HepG2 (cell line): Measurements from ENCODE around the gene CENPP. TPM values are rescaled to one million over a fixed set of nuclear protein-coding genes. Genes with fewer than 3 reads are reported as not detected.

Experiments
- AKAP8 ChIP-seq: sonication (generic); formaldehyde crosslinking; IDR thresholded peaks from 2 replicates; pipeline ENCODE4 v1.5.1; 2020; ENCODE audit warnings: mild to moderate bottlenecking, missing genetic modification reagents
- ATM ChIP-seq: fragments of 450-650 bp; IDR thresholded peaks from 2 replicates; pipeline ENCODE4 v1.7.1; 2017; ENCODE audit warnings: mild to moderate bottlenecking, borderline replicate concordance
- CEBPG ChIP-seq: IDR thresholded peaks from 2 replicates; pipeline ENCODE4 v1.6.1; 2016
- FOXJ3 ChIP-seq: sonication (generic); formaldehyde crosslinking; IDR thresholded peaks from 2 replicates; pipeline ENCODE4 v1.4.0; 2020; ENCODE audit warnings: missing genetic modification reagents, mild to moderate bottlenecking, borderline replicate concordance
- HHEX ChIP-seq: IDR thresholded peaks from 2 replicates; pipeline ENCODE4 v1.6.1; 2016; ENCODE audit warnings: control low read depth
- KLF11 ChIP-seq: IDR thresholded peaks from 2 replicates; pipeline ENCODE4 v1.6.1; 2016; ENCODE audit warnings: missing compliant biosample characterization
- KLF15 ChIP-seq: sonication (generic); formaldehyde crosslinking; IDR thresholded peaks from 2 replicates; pipeline ENCODE4 v1.8.1; 2023; ENCODE audit warnings: borderline replicate concordance, mild to moderate bottlenecking, inconsistent platforms, missing genetic modification reagents, mixed read lengths
- NCOR1 ChIP-seq: fragments of 200-600 bp; sonication (generic); IDR thresholded peaks from 2 replicates; pipeline ENCODE4 v1.7.0; 2017; ENCODE audit warnings: antibody characterized with exemption, low read length, borderline replicate concordance
- NFE2L2 ChIP-seq: fragments of 150-350 bp; IDR thresholded peaks from 2 replicates; pipeline ENCODE4 v1.6.1; 2014; ENCODE audit warnings: low read length
- NKX3-1 ChIP-seq: sonication (generic); formaldehyde crosslinking; IDR thresholded peaks from 2 replicates; pipeline ENCODE4 v1.5.0; 2020; ENCODE audit warnings: missing genetic modification reagents
- NRL ChIP-seq: sonication (generic); formaldehyde crosslinking; IDR thresholded peaks from 2 replicates; pipeline ENCODE4 v1.5.0; 2020; ENCODE audit warnings: missing genetic modification reagents, mild to moderate bottlenecking, moderate library complexity, borderline replicate concordance
- PHF21A ChIP-seq: sonication (generic); formaldehyde crosslinking; IDR thresholded peaks from 2 replicates; pipeline ENCODE4 v1.5.0; 2020; ENCODE audit warnings: mild to moderate bottlenecking, missing genetic modification reagents
- TBX2 ChIP-seq: sonication (generic); formaldehyde crosslinking; IDR thresholded peaks from 2 replicates; pipeline ENCODE4 v1.5.0; 2020; ENCODE audit warnings: missing genetic modification reagents, mild to moderate bottlenecking, borderline replicate concordance
- TBX3 ChIP-seq: fragments of 450-650 bp; IDR thresholded peaks from 2 replicates; pipeline ENCODE4 v1.6.1; 2017; ENCODE audit warnings: antibody characterized with exemption, mild to moderate bottlenecking, inconsistent platforms, borderline replicate concordance
- TP53 ChIP-seq: sonication (generic); formaldehyde crosslinking; conservative IDR thresholded peaks from 2 replicates; pipeline ENCODE4 v1.4.0; 2020; ENCODE audit warnings: missing genetic modification reagents
- ZFP36 ChIP-seq: fragments of 150-350 bp; IDR thresholded peaks from 2 replicates; pipeline ENCODE4 v1.6.1; 2018; ENCODE audit warnings: borderline replicate concordance, low read length, low read depth; ENCODE audit not compliant: partially characterized antibody
- ZFP36L2 ChIP-seq: sonication (generic); formaldehyde crosslinking; IDR thresholded peaks from 2 replicates; pipeline ENCODE4 v1.4.0; 2020; ENCODE audit warnings: missing genetic modification reagents
- ZNF256 ChIP-seq: sonication (generic); formaldehyde crosslinking; conservative IDR thresholded peaks from 2 replicates; pipeline ENCODE4 v1.4.0; 2020; ENCODE audit warnings: missing genetic modification reagents
- ZNF549 ChIP-seq: sonication (generic); formaldehyde crosslinking; IDR thresholded peaks from 2 replicates; pipeline ENCODE4 v1.5.0; 2020; ENCODE audit warnings: missing genetic modification reagents
- ZNF672 ChIP-seq: sonication (generic); formaldehyde crosslinking; IDR thresholded peaks from 2 replicates; pipeline ENCODE4 v1.8.1; 2022; ENCODE audit warnings: missing genetic modification reagents
- ZNF883 ChIP-seq: sonication (generic); formaldehyde crosslinking; IDR thresholded peaks from 2 replicates; pipeline ENCODE4 v1.5.1; 2020; ENCODE audit warnings: mild to moderate bottlenecking, missing genetic modification reagents; ENCODE audit errors: not compliant biosample characterization
- ZSCAN20 ChIP-seq: sonication (generic); formaldehyde crosslinking; IDR thresholded peaks from 2 replicates; pipeline ENCODE4 v1.4.0; 2020; ENCODE audit warnings: missing genetic modification reagents, mild to moderate bottlenecking, borderline replicate concordance
- polyA plus RNA-seq, 8 experiments: library from polyadenylated mRNA; depleted of rRNA in 3 of 8; stranded (reverse) in 7 of 8; unstranded in 1 of 8; fragments of >200 nt; fragmentation: Illumina TruSeq in 4 of 8; extraction: Trizol in 4 of 8; gene quantifications; 2 replicates each; pipeline versions ENCODE4 v1.2.1 to v1.2.3, GENCODE V29; 2011 to 2016; ENCODE audit warnings: low read depth in 4 of 8, missing spikeins in 1 of 8, mixed read lengths in 1 of 8; ENCODE audit not compliant: insufficient read depth in 1 of 8
- total RNA-seq, 5 experiments: library from RNA; depleted of rRNA; stranded (reverse); fragments of >200 nt; fragmentation: Illumina TruSeq; extraction: Trizol; gene quantifications; 2 replicates each; pipeline ENCODE4 v1.2.3, GENCODE V29; 2016; ENCODE audit warnings: low read depth in 1 of 5
- TF ChIP-seq, protein P1 (sequence below): sonication (generic); IDR thresholded peaks from 2 replicates; pipeline ENCODE4 v1.6.1; 2016; ENCODE audit warnings: low read depth, borderline replicate concordance
- TF ChIP-seq, protein P2 (sequence below): sonication (generic); formaldehyde crosslinking; IDR thresholded peaks from 2 replicates; pipeline ENCODE4 v1.4.0; 2020; ENCODE audit warnings: missing genetic modification reagents, borderline replicate concordance
- TF ChIP-seq, protein P3 (sequence below): sonication (generic); formaldehyde crosslinking; conservative IDR thresholded peaks from 2 replicates; pipeline ENCODE4 v1.4.0; 2020; ENCODE audit warnings: missing genetic modification reagents

CENPP gene
- total and polyA plus RNA-seq, 2 of the 13 experiments (the other 11 are each of a cell fraction or from before 2014, with no cell fraction given) = 2.0 to 11.4 TPM

DNA sequence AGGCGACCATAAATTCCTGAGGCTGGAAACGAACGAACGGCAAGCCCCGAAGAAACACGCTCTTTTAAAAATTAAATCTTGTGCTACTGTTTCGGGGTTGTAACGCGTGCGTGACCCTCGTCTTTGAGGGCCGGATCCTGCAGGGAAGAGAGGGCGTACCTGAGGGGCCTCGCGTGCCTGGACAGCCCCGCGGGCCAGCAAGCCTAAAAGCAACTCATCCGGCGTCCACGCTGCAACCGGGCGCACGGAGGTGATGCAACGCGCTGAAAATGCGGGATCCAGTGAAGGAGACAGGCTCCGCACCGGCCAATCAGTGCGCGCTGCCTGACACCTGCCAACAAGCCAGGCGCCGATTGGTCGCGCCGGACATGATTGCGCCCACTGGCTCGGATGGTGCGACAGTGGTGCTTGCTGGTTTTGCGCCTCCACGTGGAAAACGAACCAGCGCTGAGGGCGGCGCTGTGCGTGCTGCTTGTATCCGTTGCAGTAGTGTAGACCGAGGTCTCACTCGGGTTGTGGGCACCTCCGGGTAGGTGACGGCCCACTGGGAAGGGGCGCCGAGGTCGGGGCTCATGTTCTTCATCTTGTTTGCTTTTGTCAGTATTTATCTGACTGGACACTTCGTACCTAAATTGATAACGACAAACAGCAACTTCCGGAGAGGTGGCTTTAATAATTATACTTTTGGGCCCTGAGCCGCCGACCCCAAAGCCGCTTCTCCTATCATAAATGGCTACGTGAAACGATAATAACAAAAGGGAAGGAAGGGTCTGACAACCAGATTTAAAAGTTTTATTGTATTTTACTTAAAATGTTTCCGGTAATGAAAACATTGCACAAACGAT is 32.1 kb upstream of the CENPP start, which contains the start of gene IARS1 (continued):
- TF ChIP-seq TBX2 (CRISPR knock-in tag) = peak; percentile 81
- peak; percentile 84; the same call in 1 of the 2 replicates for TF ChIP-seq PHF21A (CRISPR knock-in tag)
- peak; percentile 84 for TF ChIP-seq FOXJ3 (CRISPR knock-in tag)
- peak; percentile 12; the same call in 1 of the 2 replicates for TF ChIP-seq TBX3
- TF ChIP-seq ATM = no peak
- 0 out of 2 replicates have a peak, but pooled peaks have one; percentile 16 for TF ChIP-seq ZFP36L2
- peak; percentile 55; the same call in 1 of the 2 replicates for TF ChIP-seq KLF11 (CRISPR knock-in tag)
- peak; percentile 93; the same call in 1 of the 2 replicates for TF ChIP-seq ZNF256 (CRISPR knock-in tag)
- peak; percentile 76; the same call in 1 of the 2 replicates for TF ChIP-seq NKX3-1 (CRISPR knock-in tag)
- TF ChIP-seq, protein P1, sequence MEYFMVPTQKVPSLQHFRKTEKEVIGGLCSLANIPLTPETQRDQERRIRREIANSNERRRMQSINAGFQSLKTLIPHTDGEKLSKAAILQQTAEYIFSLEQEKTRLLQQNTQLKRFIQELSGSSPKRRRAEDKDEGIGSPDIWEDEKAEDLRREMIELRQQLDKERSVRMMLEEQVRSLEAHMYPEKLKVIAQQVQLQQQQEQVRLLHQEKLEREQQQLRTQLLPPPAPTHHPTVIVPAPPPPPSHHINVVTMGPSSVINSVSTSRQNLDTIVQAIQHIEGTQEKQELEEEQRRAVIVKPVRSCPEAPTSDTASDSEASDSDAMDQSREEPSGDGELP = peak; percentile 48; the same call in 1 of the 2 replicates
- TF ChIP-seq NCOR1 = peak; percentile 23; the same call in 1 of the 2 replicates
- no peak for TF ChIP-seq HHEX
- peak; percentile 100 for TF ChIP-seq CEBPG
- TF ChIP-seq ZFP36 = no peak
- TF ChIP-seq NRL = peak; percentile 96
- TF ChIP-seq, protein P2, sequence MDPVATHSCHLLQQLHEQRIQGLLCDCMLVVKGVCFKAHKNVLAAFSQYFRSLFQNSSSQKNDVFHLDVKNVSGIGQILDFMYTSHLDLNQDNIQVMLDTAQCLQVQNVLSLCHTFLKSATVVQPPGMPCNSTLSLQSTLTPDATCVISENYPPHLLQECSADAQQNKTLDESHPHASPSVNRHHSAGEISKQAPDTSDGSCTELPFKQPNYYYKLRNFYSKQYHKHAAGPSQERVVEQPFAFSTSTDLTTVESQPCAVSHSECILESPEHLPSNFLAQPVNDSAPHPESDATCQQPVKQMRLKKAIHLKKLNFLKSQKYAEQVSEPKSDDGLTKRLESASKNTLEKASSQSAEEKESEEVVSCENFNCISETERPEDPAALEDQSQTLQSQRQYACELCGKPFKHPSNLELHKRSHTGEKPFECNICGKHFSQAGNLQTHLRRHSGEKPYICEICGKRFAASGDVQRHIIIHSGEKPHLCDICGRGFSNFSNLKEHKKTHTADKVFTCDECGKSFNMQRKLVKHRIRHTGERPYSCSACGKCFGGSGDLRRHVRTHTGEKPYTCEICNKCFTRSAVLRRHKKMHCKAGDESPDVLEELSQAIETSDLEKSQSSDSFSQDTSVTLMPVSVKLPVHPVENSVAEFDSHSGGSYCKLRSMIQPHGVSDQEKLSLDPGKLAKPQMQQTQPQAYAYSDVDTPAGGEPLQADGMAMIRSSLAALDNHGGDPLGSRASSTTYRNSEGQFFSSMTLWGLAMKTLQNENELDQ = no peak
- peak; percentile 99 for TF ChIP-seq ZSCAN20 (CRISPR knock-in tag)
- TF ChIP-seq, protein P3, sequence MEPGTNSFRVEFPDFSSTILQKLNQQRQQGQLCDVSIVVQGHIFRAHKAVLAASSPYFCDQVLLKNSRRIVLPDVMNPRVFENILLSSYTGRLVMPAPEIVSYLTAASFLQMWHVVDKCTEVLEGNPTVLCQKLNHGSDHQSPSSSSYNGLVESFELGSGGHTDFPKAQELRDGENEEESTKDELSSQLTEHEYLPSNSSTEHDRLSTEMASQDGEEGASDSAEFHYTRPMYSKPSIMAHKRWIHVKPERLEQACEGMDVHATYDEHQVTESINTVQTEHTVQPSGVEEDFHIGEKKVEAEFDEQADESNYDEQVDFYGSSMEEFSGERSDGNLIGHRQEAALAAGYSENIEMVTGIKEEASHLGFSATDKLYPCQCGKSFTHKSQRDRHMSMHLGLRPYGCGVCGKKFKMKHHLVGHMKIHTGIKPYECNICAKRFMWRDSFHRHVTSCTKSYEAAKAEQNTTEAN (CRISPR knock-in tag) = peak; percentile 84; the same call in 1 of the 2 replicates
- TF ChIP-seq ZNF549 = no peak
- 0 out of 2 replicates have a peak, but pooled peaks have one; percentile 61 for TF ChIP-seq AKAP8 (CRISPR knock-in tag)
- TF ChIP-seq TP53 = peak; percentile 88
- TF ChIP-seq KLF15 (CRISPR knock-in tag) = peak; percentile 87
- peak; percentile 93 for TF ChIP-seq ZNF883 (CRISPR knock-in tag)
- TF ChIP-seq NFE2L2 = no peak
- no peak for TF ChIP-seq ZNF672
